Gastrocnemius medialis (tissue), 4 donors: ENCODE measurements around the gene ATP6V1F.

Source experiments
- CTCF ChIP-seq, 5 experiments: fragments of 450-650 bp in 3 of 5; fragments of 200-600 bp in 2 of 5; sonication (generic) in 2 of 5; IDR thresholded peaks in 4 of 5; conservative IDR thresholded peaks in 1 of 5; 1 replicate in 4 of 5; 2 replicates in 1 of 5; pipeline ENCODE4 v1.5.1; 2016 to 2019; ENCODE audit warnings: antibody characterized with exemption in 5 of 5, mild to moderate bottlenecking in 3 of 5, moderate library complexity in 3 of 5
- POLR2A ChIP-seq, 2 donors: fragments of 450-650 bp; IDR thresholded peaks; one replicate each; pipeline ENCODE4 v1.6.1; 2017; ENCODE audit warnings: antibody characterized with exemption in 2 of 2, mild to moderate bottlenecking in 2 of 2, moderate library complexity in 2 of 2

- no peak for TF ChIP-seq CTCF (IDR thresholded peaks at IDR 0.05 in 4 of 5, conservative IDR thresholded peaks at IDR 0.05 in 1 of 5)
- TF ChIP-seq POLR2A (IDR thresholded peaks at IDR 0.05), result no peak
Measured at GRCh38 chr7:128861957-128862570, 592 bp upstream of the ATP6V1F start.
